ENCODE results near the gene AGK.

DNA sequence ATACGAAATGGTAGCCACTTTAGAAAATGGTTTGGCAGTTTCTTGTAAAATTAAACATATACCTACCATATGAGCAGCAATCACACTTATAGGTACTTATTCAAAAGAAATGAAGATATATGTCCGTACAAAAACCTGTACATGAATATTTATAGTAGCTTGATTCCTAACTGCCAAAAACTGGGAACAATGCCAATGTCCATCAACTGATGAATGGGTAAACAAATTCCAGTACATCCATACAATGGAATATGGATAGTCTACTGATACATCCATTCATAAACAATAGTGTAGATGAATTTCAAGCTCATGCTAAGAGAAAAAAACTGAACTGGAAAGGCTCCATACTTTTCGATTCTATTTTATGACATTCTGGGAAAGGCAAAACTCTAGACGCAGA lies 68.5 kb downstream of the AGK start:
- TF ChIP-seq CTCF (IDR thresholded peaks at IDR 0.05; ENCODE audit: low read depth, low read length, missing input control), result no peak
- no peak for TF ChIP-seq RAD21 (IDR thresholded peaks at IDR 0.05)
- TF ChIP-seq YY1 (IDR thresholded peaks at IDR 0.05), result no peak
- no peak for TF ChIP-seq FOXA1 (IDR thresholded peaks at IDR 0.05)
- TF ChIP-seq GABPA (IDR thresholded peaks at IDR 0.05 in 1 of 2, conservative IDR thresholded peaks at IDR 0.05 in 1 of 2), result no peak
- TF ChIP-seq TAF1 (conservative IDR thresholded peaks at IDR 0.05), result no peak
- no peak for TF ChIP-seq SP1 (IDR thresholded peaks at IDR 0.05)
- TF ChIP-seq, protein P1, sequence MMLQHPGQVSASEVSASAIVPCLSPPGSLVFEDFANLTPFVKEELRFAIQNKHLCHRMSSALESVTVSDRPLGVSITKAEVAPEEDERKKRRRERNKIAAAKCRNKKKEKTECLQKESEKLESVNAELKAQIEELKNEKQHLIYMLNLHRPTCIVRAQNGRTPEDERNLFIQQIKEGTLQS (IDR thresholded peaks at IDR 0.05), result no peak
- no peak for TF ChIP-seq ZBTB33 (IDR thresholded peaks at IDR 0.05)
- no peak for TF ChIP-seq REST (IDR thresholded peaks at IDR 0.05)
- no peak for TF ChIP-seq EGR1 (IDR thresholded peaks at IDR 0.05; ENCODE audit: low read depth in 2 of 2)
- TF ChIP-seq RXRA (IDR thresholded peaks at IDR 0.05), result no peak
- no peak for TF ChIP-seq MAX (IDR thresholded peaks at IDR 0.05)
